Sigmoid colon (tissue), 7 donors: ENCODE data around the gene MCOLN3. TPM values are rescaled to one million over a fixed set of nuclear protein-coding genes. Genes with fewer than 3 reads are reported as not detected.
A peak's percentile ranks its signal among the peaks of the same experiment; 100 is the strongest.

Experiments used
- DNase-seq: peaks from one replicate; pipeline ENCODE4 v3.0.0-alpha.2; 2019
- H3K27ac ChIP-seq, 4 donors: fragments of 200-600 bp; sonication (generic); one replicate each; pipeline ENCODE4 v1.5.1; 2016 to 2019; ENCODE audit warnings: mild to moderate bottlenecking in 1 of 4
- H3K27me3 ChIP-seq, 3 donors: fragments of 200-600 bp; sonication (generic); one replicate each; pipeline ENCODE4 v1.5.1; 2019; ENCODE audit warnings: mild to moderate bottlenecking in 1 of 3
- H3K36me3 ChIP-seq, 4 donors: fragments of 200-600 bp; sonication (generic); one replicate each; pipeline ENCODE4 v1.5.1; 2016 to 2019
- H3K4me1 ChIP-seq, 4 donors: fragments of 200-600 bp; sonication (generic); one replicate each; pipeline ENCODE4 v1.5.1; 2017 to 2019
- H3K4me3 ChIP-seq, 4 donors: fragments of 200-600 bp; sonication (generic); one replicate each; pipeline ENCODE4 v1.5.1; 2017 to 2019; ENCODE audit warnings: mild to moderate bottlenecking in 2 of 4, moderate library complexity in 1 of 4
- H3K9me3 ChIP-seq, 4 donors: fragments of 200-600 bp in 3 of 4; sonication (generic) in 3 of 4; one replicate each; pipeline versions ENCODE4 v1.5.1 to v1.6.1; 2013 to 2019
- CTCF ChIP-seq, 4 experiments: fragments of 450-650 bp in 3 of 4; fragments of 200-600 bp in 1 of 4; IDR thresholded peaks; one replicate each; pipeline ENCODE4 v1.5.1; 2016 to 2019; ENCODE audit warnings: antibody characterized with exemption in 4 of 4, mild to moderate bottlenecking in 3 of 4, moderate library complexity in 2 of 4
- EP300 ChIP-seq, 4 donors: sonication (generic); formaldehyde crosslinking; IDR thresholded peaks; one replicate each; pipeline ENCODE4 v1.6.1; 2017; ENCODE audit warnings: antibody characterized with exemption in 4 of 4
- POLR2A ChIP-seq, 2 donors: fragments of 450-650 bp; IDR thresholded peaks; one replicate each; pipeline ENCODE4 v1.6.1; 2016; ENCODE audit warnings: antibody characterized with exemption in 2 of 2, mild to moderate bottlenecking in 2 of 2, moderate library complexity in 2 of 2
- POLR2AphosphoS5 ChIP-seq, 4 donors: sonication (generic); formaldehyde crosslinking; IDR thresholded peaks; one replicate each; pipeline ENCODE4 v1.6.1; 2017; ENCODE audit warnings: antibody characterized with exemption in 4 of 4
- WGBS, 2 donors: extraction: QIAGEN DNeasy Blood & Tissue Kit; methylation state at CpG; one replicate each; pipeline ENCODE4 v1.1.7; 2013; 5-methylcytosine and 5-hydroxymethylcytosine counted together
- intact Hi-C: fragments of 100-400 bp; cut with DNase I; formaldehyde crosslinking; loops from one replicate; pipeline ENCODE4 v1.15.1; 2023
- polyA plus RNA-seq, 3 donors: library from polyadenylated mRNA; stranded (reverse); fragments of 200-250 nt; gene quantifications; one replicate each; pipeline ENCODE4 v1.2.3, GENCODE V29; 2013
- total RNA-seq, 4 donors: library from RNA; depleted of rRNA; stranded (reverse); fragments of >200 nt; gene quantifications; one replicate each; pipeline ENCODE4 v1.1.0, GENCODE V29; 2016
- donor health status: healthy with polysubstance abuse.
- donor health status: Bipolar disorder and iron deficiency.
- donor health status: healthy.

The MCOLN3 gene
- total and polyA plus RNA-seq, 7 donors = 0.23 to 10.8 (median 1.6) TPM

- H3K27ac ChIP-seq = no peak overlapping the region
- peak overlapping the region; percentile 17 to 55 (median 45) for H3K4me3 ChIP-seq
- H3K36me3 ChIP-seq = no peaks in the 10 kb centered on the region
- peaks cover 20 to 65% (median 27%) of the 10 kb centered on the region in 3 donors for H3K27me3 ChIP-seq
- intact Hi-C loops = no loop called here
- peak; percentile 60 for DNase-seq
- 5 to 6% methylated on average over 55 of the region's 55 CpGs for WGBS, 2 donors
- TF ChIP-seq CTCF (IDR thresholded peaks at IDR 0.05) = no peak
- TF ChIP-seq EP300 (IDR thresholded peaks at IDR 0.05) = no peak
- TF ChIP-seq POLR2A (IDR thresholded peaks at IDR 0.05) = no peak
- TF ChIP-seq POLR2AphosphoS5 (IDR thresholded peaks at IDR 0.05) = no peak
- H3K9me3 ChIP-seq = no peaks in the 10 kb centered on the region
- peaks cover 0 to 13% (median 13%) of the 10 kb centered on the region in 4 donors for H3K4me1 ChIP-seq
Measured at GRCh38 chr1:85047472-85048295, 616 bp downstream of the MCOLN3 start.

GRCh38 chr1:85047144-85047471 is 1.2 kb downstream of the MCOLN3 start:
- DNase-seq = no peak
- intact Hi-C loops = no loop called here
- Histone ChIP-seq H3K27me3 (peaks cover 20 to 60% (median 27%) of the 10 kb centered on the region in 3 donors), H3K36me3 (no peaks in the 10 kb centered on the region), H3K4me3 (peak overlapping the region in 1 of 4 donors; percentile 51), H3K9me3 (no peaks in the 10 kb centered on the region), H3K27ac (no peak overlapping the region), H3K4me1 (peaks cover 0 to 13% (median 13%) of the 10 kb centered on the region in 4 donors)
- WGBS, 2 donors = 37 to 49% methylated on average over 12 of the region's 12 CpGs
- no peak for TF ChIP-seq EP300 (IDR thresholded peaks at IDR 0.05)
- TF ChIP-seq POLR2A (IDR thresholded peaks at IDR 0.05) = no peak
- no peak for TF ChIP-seq CTCF (IDR thresholded peaks at IDR 0.05)
- TF ChIP-seq POLR2AphosphoS5 (IDR thresholded peaks at IDR 0.05) = no peak

GRCh38 chr1:85042413-85042812 is 5.9 kb downstream of the MCOLN3 start:
- intact Hi-C loops = no loop called here
- no peak overlapping the region for H3K4me3 ChIP-seq
- no peak overlapping the region for H3K27ac ChIP-seq
- H3K36me3 ChIP-seq = no peaks in the 10 kb centered on the region
- no peak for DNase-seq
- peaks cover 2 to 25% (median 6%) of the 10 kb centered on the region in 3 donors for H3K27me3 ChIP-seq
- TF ChIP-seq EP300 (IDR thresholded peaks at IDR 0.05) (no peak), POLR2AphosphoS5 (IDR thresholded peaks at IDR 0.05) (no peak), CTCF (IDR thresholded peaks at IDR 0.05) (no peak), POLR2A (IDR thresholded peaks at IDR 0.05) (no peak)
- H3K9me3 ChIP-seq = no peaks in the 10 kb centered on the region
- H3K4me1 ChIP-seq = no peaks in the 10 kb centered on the region

GRCh38 chr1:85041793-85042192 is 6.5 kb downstream of the MCOLN3 start:
- Histone ChIP-seq H3K9me3 (no peaks in the 10 kb centered on the region), H3K4me1 (no peaks in the 10 kb centered on the region), H3K36me3 (no peaks in the 10 kb centered on the region), H3K27ac (no peak overlapping the region), H3K27me3 (peaks cover 0 to 19% (median 0%) of the 10 kb centered on the region in 3 donors), H3K4me3 (no peak overlapping the region)
- TF ChIP-seq CTCF (IDR thresholded peaks at IDR 0.05) = no peak
- TF ChIP-seq POLR2A (IDR thresholded peaks at IDR 0.05) = no peak
- TF ChIP-seq EP300 (IDR thresholded peaks at IDR 0.05) = no peak
- TF ChIP-seq POLR2AphosphoS5 (IDR thresholded peaks at IDR 0.05) = no peak
- intact Hi-C loops = no loop called here
- DNase-seq = no peak
- 90 to 95% methylated on average over 5 of the region's 5 CpGs for WGBS, 2 donors
